Measurements from ENCODE around the gene ARHGEF7.

DNA sequence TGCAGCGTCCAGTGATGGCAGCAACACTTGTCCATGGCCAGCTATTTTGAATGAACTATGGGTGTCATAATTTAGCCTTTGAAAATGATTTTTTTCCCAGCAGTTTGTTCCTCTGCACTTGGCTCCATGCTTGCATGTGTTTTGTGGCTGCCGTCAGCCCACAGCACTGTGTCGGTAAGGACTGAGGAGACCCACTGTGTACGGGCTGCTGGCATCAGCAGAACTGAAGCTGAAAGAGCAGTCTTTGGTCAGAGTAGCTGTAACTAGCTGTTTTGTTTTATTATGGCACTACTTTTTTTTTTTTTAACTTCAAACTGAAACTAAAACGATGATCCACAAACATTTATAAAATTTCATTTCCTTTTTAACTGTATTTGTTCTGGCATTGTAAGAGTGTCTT is 155.0 kb downstream of the ARHGEF7 start:
- no peak for TF ChIP-seq CTCF (conservative IDR thresholded peaks at IDR 0.05; ENCODE audit: low read length)
- no peak for TF ChIP-seq EZH2phosphoT487 (IDR thresholded peaks at IDR 0.05; ENCODE audit: borderline replicate concordance)
